OCI-M2 (cell line): ENCODE measurements around the gene PPP1R9B.

Source experiments
- DNase-seq: peaks from one replicate; lab custom pipeline; 2025; ENCODE audit not compliant: unreplicated experiment; lab: John Stamatoyannopoulos, UW

PPP1R9B gene

DNA sequence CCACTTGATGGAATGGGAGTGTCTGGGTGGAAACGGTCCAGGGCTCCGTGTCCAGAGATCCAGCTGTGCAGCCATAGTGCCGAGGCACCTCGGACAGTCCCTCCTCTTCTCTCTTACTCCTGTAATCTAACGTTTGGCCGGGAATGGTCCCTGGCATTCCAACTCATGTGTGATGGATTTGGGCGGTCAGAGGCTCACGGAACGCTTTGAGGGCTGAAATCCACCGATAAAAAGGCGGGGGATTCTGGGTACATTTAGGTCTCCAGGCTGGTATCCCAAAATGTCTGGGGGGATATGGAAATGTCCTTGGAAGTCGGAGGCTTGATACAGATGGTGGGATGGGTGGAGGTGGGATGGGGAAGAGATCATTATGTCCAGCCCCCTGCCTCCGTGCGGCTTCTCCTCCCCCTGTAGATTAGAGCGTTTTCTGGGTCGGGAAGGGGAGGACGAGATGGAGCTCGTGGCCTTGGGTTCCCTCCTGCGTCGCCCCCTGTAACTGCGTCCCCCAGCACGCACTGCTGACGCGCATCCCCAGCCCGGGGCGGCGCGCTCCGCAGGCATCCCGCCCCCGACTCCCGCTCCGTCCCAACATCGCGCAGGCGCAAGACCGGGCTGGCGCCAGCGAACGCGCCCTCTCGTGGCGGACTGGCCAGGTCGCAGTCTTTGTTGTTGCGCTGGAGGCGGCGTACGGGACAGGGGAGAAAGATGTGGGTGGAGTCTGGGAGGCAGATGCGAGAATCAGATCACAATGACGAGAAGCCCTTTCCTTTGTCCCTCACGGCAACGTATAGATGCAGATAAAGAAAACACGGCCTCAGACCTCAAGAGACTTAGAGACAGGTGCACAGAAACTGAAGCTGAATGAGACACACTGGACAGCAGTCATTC, 10.8 kb upstream of the PPP1R9B start:
- peak; percentile 47 for DNase-seq

DNA sequence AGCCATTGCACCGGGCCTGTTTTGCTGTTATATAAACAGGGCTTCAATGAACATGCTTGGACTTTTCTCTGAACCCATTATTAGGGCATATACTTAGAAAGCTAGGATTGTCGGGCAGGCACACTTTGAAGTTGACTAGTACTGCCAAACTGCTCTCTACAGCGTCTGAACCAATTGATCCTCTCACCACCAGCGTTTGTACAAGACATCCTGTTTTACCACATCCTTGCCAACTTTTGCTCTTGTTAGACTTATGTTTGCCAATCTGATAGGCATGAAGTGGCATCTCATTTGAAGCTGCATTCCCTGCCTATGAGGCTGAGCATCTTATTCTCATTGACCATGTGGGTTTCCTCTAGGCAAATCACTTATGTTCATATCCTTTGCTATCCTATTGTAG, 7.4 kb upstream of the PPP1R9B start:
- DNase-seq: no peak

- no peak for DNase-seq
Measured at GRCh38 chr17:50155115-50155819, 4.8 kb upstream of the PPP1R9B start.

GRCh38 chr17:50154604-50155003, 4.1 kb upstream of the PPP1R9B start:
- DNase-seq: no peak

GRCh38 chr17:50153650-50154575, 3.4 kb upstream of the PPP1R9B start:
- no peak for DNase-seq

- no peak for DNase-seq
Measured at GRCh38 chr17:50152736-50153135, 2.3 kb upstream of the PPP1R9B start.

DNA sequence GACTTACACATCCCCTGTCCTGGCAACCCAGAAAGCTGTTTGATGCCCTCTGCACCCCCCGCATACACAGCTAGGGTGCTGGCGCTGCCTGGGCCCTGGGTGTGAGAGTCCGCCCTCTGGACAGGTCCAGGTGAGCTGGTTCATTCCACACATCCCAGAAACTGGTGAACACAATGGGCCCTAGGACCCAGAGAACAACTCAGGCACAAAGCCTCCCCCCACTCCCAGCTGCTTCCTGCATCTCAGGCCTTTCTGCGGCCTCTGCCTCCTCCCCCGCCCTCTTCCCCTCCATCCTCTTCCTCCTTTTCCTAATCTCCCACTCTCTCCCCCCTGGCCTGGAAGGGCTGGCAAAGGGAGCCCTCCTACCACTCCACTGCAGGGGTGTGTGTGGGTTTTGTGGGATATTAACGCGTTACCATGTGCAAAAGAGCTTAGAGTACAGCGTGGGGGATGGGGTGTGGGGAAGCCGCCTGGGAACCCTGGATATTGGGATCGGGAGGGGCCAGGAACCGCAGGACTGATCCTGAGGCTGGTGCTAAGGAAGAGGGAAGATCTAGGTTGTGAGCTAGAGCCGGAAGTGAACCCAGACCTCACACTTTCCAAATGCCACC, 1.6 kb upstream of the PPP1R9B start:
- DNase-seq: no peak

DNA sequence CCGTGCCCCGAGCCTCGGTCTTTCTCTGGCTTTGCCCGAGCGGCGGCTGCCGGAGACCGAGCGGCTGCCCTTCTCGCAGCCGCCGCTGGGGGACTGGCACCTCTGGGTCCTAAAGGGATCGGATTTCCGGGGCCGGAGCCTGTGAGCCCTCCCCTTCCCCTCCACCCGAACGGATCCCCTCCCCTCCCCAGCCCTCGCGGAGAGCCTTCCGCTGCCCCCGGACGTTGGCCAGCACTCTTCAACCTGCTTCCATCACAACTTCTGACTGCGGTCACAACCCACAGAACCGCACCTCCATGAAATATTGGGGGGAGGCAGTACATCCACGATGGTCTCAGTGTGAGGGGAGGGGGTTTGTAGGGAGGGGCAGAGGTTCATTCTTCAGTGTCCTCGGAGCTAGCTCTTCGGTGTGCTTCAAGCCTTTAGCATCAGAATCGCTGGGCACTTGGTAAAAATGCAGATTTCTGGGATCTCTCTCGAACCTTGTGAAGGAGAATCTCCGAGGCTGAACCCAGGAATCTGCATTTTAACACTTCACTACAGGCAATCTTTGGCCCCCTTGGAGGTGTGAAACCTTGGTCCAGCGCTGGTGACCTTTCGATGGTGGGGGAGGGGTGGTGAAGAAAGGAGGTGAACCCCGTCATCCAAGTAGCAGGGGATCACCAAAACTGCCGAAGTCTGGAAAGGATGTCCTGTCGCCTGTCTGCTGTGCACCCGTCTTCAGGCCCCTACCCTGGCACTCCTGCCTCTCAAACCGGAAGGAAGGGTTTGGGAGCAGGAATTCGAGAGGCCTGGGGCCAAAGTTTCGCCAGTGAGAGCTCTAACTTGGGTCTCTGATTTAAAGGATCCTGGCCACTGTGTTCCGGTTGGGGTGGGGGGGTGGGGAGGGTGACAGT, 812 bp upstream of the PPP1R9B start:
- no peak for DNase-seq

DNA sequence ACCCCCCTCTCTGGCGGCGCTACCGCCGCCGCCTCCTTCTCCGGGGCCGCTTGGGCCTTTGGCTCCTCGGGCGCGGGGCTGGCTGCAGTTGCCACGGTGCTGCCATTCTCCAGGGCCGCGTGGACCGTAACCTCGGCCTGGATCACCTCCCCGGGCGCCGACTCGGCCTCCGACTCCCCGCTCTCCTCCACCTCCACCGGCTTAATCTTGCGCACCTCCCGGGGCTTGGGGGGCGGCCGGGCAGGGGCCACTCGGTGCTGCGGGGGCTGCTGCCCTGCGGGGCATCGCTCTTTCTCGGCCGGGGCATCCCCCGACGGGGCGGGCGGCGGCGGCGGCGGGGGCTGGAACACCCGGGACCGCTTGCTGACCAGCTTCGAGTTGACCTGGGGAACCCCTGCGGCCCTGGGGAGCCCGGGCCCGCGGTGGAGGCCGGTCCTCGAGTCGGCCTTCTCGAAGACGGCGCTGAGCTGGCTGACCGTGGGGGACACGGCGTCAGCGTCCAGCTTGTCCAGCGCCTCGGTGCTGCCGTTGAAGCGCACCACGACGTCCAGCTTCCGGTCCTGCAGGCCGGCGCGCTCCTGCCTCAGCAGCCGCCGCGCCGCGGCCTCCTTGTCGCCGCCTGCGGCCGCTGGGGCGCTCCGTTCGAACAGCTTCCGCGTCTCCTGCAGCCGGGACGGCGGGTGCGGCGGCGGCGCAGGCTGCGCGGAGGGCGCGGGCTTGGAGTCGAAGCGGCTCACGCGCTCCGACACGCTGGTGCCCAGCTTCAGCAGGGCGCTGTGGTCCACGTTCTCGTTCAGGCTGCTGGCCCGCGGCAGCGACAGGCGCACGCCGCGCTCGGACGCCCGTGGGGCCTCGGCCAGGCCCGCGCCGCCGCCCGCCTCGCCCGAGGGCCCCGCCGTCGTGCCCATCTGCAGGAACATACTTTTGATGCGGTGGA, 792 bp downstream of the PPP1R9B start:
- DNase-seq: no peak

GRCh38 chr17:50149091-50149416, 1.4 kb downstream of the PPP1R9B start:
- no peak for DNase-seq

DNA sequence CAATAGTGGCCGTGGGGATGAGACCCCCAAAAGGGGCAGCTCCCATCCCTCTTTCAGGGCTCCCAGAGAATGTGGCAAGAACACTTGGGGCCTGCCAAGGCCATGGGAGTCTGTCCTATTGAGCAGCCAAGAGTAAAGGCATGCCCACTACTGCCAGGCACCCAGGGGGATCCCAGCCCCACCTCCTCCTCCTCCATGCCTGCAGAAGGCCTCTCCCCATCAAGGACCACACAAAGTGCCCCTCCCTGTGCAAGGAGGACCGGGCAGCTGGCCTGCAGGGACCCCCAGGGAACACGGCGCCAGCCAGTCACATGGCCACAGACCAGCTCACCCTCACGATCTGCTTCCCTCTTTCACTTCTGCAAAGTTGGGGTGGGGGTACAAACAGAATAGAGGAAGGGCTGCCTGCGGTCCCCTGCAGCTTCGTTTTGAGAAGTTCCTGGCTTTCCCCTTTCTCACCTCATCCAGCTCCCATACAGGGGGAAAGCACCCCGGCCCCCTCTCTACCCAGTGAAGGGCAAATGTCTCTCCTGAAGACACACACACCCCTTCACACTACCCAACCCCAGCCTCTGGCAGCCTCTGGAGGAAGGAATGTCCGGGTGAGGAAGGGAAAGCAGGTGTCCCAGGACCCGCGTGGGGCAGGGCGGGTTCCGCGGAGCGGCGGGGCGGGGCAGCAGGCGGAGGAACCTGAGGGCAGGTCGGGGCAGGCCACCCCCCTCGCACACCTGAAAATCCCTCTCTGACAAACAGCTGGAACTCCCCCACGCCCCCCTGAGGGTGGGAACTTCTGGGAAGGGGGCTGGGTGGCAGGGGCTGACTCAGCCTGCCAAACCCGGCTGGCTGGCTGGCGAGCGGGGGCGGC, 2.0 kb downstream of the PPP1R9B start:
- DNase-seq: no peak

GRCh38 chr17:50147841-50148225, 2.6 kb downstream of the PPP1R9B start:
- no peak for DNase-seq

- DNase-seq: no peak
Measured at GRCh38 chr17:50146927-50147665, 3.4 kb downstream of the PPP1R9B start.

DNA sequence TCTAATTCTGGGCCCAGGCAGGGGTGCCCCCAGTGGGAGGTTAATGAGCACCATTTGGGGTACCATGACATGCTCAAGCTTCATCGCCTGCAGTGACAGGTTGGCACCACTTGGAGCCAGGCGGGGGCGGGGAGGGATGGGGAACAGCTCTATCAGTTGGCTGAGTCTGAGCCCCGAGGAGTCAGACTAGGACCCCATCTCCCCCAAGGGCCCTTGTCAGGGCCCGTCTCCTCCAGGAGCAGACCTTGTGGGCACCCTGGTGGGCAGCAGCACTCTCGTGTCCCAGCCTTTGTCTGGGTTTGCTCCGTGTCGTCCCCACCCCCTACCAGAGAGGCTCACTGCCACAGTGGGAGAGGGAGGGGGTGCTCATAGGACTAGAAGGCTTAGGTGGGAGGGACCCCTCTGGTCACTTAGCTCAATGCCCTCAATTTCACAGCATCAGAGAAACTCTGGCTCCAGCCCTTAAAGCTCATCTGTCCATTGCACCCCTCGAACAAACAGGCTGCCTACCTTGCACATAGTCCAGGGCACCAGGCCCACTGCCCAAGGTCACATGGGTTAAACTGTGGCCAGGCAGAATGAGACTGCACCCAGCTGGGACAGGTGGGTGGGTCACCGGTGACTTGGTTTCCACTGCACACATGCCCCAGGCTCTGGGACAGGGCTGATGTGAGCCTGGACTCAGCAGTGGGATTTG, 4.1 kb downstream of the PPP1R9B start:
- no peak for DNase-seq

GRCh38 chr17:50145532-50146229, 4.8 kb downstream of the PPP1R9B start:
- DNase-seq: no peak

DNA sequence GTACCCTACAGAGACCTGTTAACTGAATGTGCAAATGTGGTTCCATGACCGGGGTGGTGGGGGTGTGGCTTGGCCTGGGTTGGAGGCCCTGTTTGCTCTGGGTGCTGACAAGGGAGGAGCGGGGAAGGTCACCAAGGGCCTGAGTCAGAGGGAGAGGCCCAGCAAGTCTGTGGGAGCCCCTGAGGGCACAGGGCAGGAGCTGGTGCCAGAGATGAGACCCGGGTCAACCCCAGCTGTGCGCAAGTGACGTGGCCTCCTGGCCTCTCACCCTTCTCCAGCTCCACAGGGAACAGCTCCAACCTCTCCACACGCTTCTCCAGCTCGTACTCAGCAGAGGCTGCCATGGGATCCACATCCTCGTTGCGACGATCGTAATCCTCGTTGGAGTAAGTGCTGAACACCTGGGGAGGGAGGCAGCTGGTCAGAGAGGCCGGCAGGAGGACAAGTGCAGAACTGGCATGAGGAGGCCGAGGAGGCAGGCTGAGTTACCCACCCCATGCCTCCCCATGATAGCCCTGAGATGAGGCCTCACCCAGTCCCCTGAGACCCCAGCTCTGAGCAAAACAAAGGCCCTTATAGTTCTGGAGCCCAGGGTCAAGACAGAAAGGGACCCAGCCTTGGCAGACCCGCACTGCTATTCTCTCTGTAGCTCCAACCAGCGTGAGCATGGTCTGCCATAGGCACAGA, 5.5 kb downstream of the PPP1R9B start:
- DNase-seq: no peak
